ENCODE data around the gene KIR3DL2.
"Not testable (repeated sequence)": the region's sequence is repeated elsewhere in the genome, so short reads cannot be mapped to it uniquely, and the experiment has no call there.

Gene KIR3DL2

GRCh38 chr19:54871696-54872095, 21.5 kb downstream of the KIR3DL2 start:
- no peaks in the 10 kb centered on the region for H3K27me3 ChIP-seq (ENCODE audit: insufficient read depth, low read length)
- no peaks in the 10 kb centered on the region for H3K79me2 ChIP-seq (ENCODE audit: control insufficient read depth, insufficient read depth, low read length, unreplicated experiment)
- H3K27ac ChIP-seq (ENCODE audit: low read depth, low read length): no peak overlapping the region
- no peaks in the 10 kb centered on the region for H3K36me3 ChIP-seq (ENCODE audit: insufficient read depth, low read length)
- no peak overlapping the region for H3K4me3 ChIP-seq (ENCODE audit: low read depth, low read length)
- H3K4me1 ChIP-seq (ENCODE audit: control insufficient read depth, insufficient read depth, low read length, unreplicated experiment): no peaks in the 10 kb centered on the region
- no peak overlapping the region for H2AFZ ChIP-seq (ENCODE audit: low read length, unreplicated experiment)

- no peaks in the 10 kb centered on the region for H3K36me3 ChIP-seq (ENCODE audit: insufficient read depth, low read length)
- no peak within 1 kb of the TSS for H3K4me3 ChIP-seq (ENCODE audit: low read depth, low read length)
- H2AFZ ChIP-seq (ENCODE audit: low read length, unreplicated experiment): no peak within 1 kb of the TSS
- no peak within 1 kb of the TSS for H3K27ac ChIP-seq (ENCODE audit: low read depth, low read length)
- no peaks in the 10 kb centered on the region for H3K79me2 ChIP-seq (ENCODE audit: control insufficient read depth, insufficient read depth, low read length, unreplicated experiment)
- H3K4me1 ChIP-seq (ENCODE audit: control insufficient read depth, insufficient read depth, low read length, unreplicated experiment): no peaks in the 10 kb centered on the region
- no peaks in the 10 kb centered on the region for H3K27me3 ChIP-seq (ENCODE audit: insufficient read depth, low read length)
Measured at GRCh38 chr19:54873990-54874389, 23.7 kb downstream of the KIR3DL2 start, which contains the start of gene FCAR. FCAR (plus strand) TSS chr19:54874235; CDS start chr19:54874290, 55 bp downstream.

GRCh38 chr19:54875506-54875905, 25.3 kb downstream of the KIR3DL2 start:
- Histone ChIP-seq H3K27ac (ENCODE audit: low read depth, low read length) (no peak overlapping the region), H3K4me3 (ENCODE audit: low read depth, low read length) (no peak overlapping the region), H2AFZ (ENCODE audit: low read length, unreplicated experiment) (no peak overlapping the region), H3K4me1 (ENCODE audit: control insufficient read depth, insufficient read depth, low read length, unreplicated experiment) (no peaks in the 10 kb centered on the region), H3K79me2 (ENCODE audit: control insufficient read depth, insufficient read depth, low read length, unreplicated experiment) (no peaks in the 10 kb centered on the region), H3K36me3 (ENCODE audit: insufficient read depth, low read length) (no peaks in the 10 kb centered on the region), H3K27me3 (ENCODE audit: insufficient read depth, low read length) (no peaks in the 10 kb centered on the region)

GRCh38 chr19:54877471-54877870, 27.2 kb downstream of the KIR3DL2 start:
- Histone ChIP-seq H3K4me3 (ENCODE audit: low read depth, low read length) (no peak overlapping the region), H3K27me3 (ENCODE audit: insufficient read depth, low read length) (no peaks in the 10 kb centered on the region), H3K36me3 (ENCODE audit: insufficient read depth, low read length) (no peaks in the 10 kb centered on the region), H2AFZ (ENCODE audit: low read length, unreplicated experiment) (no peak overlapping the region), H3K79me2 (ENCODE audit: control insufficient read depth, insufficient read depth, low read length, unreplicated experiment) (no peaks in the 10 kb centered on the region), H3K27ac (ENCODE audit: low read depth, low read length) (no peak overlapping the region), H3K4me1 (ENCODE audit: control insufficient read depth, insufficient read depth, low read length, unreplicated experiment) (no peaks in the 10 kb centered on the region)

GRCh38 chr19:54881884-54882283, 31.6 kb downstream of the KIR3DL2 start:
- H3K27ac ChIP-seq (ENCODE audit: low read depth, low read length): no peak overlapping the region
- no peaks in the 10 kb centered on the region for H3K4me1 ChIP-seq (ENCODE audit: control insufficient read depth, insufficient read depth, low read length, unreplicated experiment)
- no peaks in the 10 kb centered on the region for H3K79me2 ChIP-seq (ENCODE audit: control insufficient read depth, insufficient read depth, low read length, unreplicated experiment)
- H3K27me3 ChIP-seq (ENCODE audit: insufficient read depth, low read length): no peaks in the 10 kb centered on the region
- no peaks in the 10 kb centered on the region for H3K36me3 ChIP-seq (ENCODE audit: insufficient read depth, low read length)
- no peak overlapping the region for H2AFZ ChIP-seq (ENCODE audit: low read length, unreplicated experiment)
- no peak overlapping the region for H3K4me3 ChIP-seq (ENCODE audit: low read depth, low read length)

DNA sequence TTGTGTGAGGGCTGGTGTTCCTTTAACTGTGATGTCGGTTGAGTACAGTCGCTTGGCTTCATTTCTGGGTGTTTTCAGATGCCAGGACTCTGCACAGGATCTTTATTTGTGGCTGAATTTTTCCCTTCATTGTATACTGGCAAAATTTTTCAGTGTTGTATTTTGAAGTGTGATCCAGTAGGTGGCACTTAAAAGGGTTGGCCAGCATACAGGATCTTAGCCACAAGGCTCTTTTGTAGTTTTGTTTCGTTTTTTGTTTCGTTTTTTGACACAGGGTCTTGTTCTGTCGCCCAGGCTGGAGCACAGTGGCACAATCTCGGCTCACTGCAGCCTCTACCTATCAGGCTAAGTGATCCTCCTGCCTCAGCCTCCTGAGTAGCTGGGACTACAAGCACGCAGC, 32.5 kb downstream of the KIR3DL2 start:
- no peaks in the 10 kb centered on the region for H3K4me1 ChIP-seq (ENCODE audit: control insufficient read depth, insufficient read depth, low read length, unreplicated experiment)
- H3K79me2 ChIP-seq (ENCODE audit: control insufficient read depth, insufficient read depth, low read length, unreplicated experiment): no peaks in the 10 kb centered on the region
- no peak overlapping the region for H3K27ac ChIP-seq (ENCODE audit: low read depth, low read length)
- no peaks in the 10 kb centered on the region for H3K36me3 ChIP-seq (ENCODE audit: insufficient read depth, low read length)
- no peaks in the 10 kb centered on the region for H3K27me3 ChIP-seq (ENCODE audit: insufficient read depth, low read length)
- no peak overlapping the region for H3K4me3 ChIP-seq (ENCODE audit: low read depth, low read length)
- H2AFZ ChIP-seq (ENCODE audit: low read length, unreplicated experiment): no peak overlapping the region

DNA sequence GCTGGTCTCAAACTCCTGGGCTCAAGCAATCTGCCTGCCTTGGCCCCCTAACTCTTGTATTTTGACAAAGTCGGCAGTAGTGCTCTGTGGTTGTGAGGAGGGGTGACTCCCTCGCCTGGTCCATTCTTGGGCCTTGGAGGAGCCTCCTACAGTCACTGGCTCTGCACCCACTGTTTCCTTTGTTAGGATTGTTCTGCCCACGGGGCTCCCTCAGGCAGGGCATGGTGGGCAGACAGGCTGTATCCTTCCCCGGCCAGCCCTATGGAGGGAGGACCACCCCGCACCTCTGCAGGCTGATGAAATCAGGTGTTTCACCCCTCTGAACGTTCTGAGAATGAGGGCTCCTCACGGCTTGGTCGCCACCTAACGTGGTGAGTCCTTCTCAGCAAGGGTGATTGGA, 33.0 kb downstream of the KIR3DL2 start:
- Histone ChIP-seq H3K27me3 (ENCODE audit: insufficient read depth, low read length) (no peaks in the 10 kb centered on the region), H3K4me1 (ENCODE audit: control insufficient read depth, insufficient read depth, low read length, unreplicated experiment) (no peaks in the 10 kb centered on the region), H2AFZ (ENCODE audit: low read length, unreplicated experiment) (no peak overlapping the region), H3K27ac (ENCODE audit: low read depth, low read length) (no peak overlapping the region), H3K79me2 (ENCODE audit: control insufficient read depth, insufficient read depth, low read length, unreplicated experiment) (no peaks in the 10 kb centered on the region), H3K4me3 (ENCODE audit: low read depth, low read length) (no peak overlapping the region), H3K36me3 (ENCODE audit: insufficient read depth, low read length) (no peaks in the 10 kb centered on the region)

GRCh38 chr19:54888239-54888638, 38.0 kb downstream of the KIR3DL2 start:
- H3K4me3 ChIP-seq (ENCODE audit: low read depth, low read length): no peak overlapping the region
- H3K36me3 ChIP-seq (ENCODE audit: insufficient read depth, low read length): no peaks in the 10 kb centered on the region
- no peaks in the 10 kb centered on the region for H3K79me2 ChIP-seq (ENCODE audit: control insufficient read depth, insufficient read depth, low read length, unreplicated experiment)
- H3K27ac ChIP-seq (ENCODE audit: low read depth, low read length): no peak overlapping the region
- no peaks in the 10 kb centered on the region for H3K4me1 ChIP-seq (ENCODE audit: control insufficient read depth, insufficient read depth, low read length, unreplicated experiment)
- no peak overlapping the region for H2AFZ ChIP-seq (ENCODE audit: low read length, unreplicated experiment)
- H3K27me3 ChIP-seq (ENCODE audit: insufficient read depth, low read length): no peaks in the 10 kb centered on the region

GRCh38 chr19:54889566-54889965, 39.3 kb downstream of the KIR3DL2 start:
- Histone ChIP-seq H3K27ac (ENCODE audit: low read depth, low read length) (no peak overlapping the region), H3K36me3 (ENCODE audit: insufficient read depth, low read length) (no peaks in the 10 kb centered on the region), H2AFZ (ENCODE audit: low read length, unreplicated experiment) (no peak overlapping the region), H3K4me1 (ENCODE audit: control insufficient read depth, insufficient read depth, low read length, unreplicated experiment) (no peaks in the 10 kb centered on the region), H3K4me3 (ENCODE audit: low read depth, low read length) (no peak overlapping the region), H3K27me3 (ENCODE audit: insufficient read depth, low read length) (no peaks in the 10 kb centered on the region), H3K79me2 (ENCODE audit: control insufficient read depth, insufficient read depth, low read length, unreplicated experiment) (no peaks in the 10 kb centered on the region)

DNA sequence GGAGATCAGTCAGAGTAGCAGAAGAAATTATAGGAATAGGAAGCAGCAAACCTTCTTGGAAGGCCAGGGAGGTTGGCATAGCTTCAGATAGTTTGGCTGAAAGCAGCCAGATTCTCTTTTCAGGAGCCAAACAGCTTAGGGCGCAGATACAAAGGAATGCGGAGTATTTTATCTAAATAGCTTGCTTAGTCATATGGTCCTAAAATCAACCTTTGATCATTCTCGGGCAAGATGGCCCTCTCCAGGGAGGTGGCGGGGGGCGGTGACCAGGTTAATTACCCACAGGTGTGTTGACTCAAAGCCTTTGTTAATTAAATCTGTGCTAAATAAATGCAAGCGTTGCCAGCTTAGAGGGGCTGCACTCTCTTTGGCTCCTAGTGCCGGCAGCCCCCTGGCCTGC, 43.2 kb downstream of the KIR3DL2 start:
- H3K36me3 ChIP-seq (ENCODE audit: insufficient read depth, low read length): no peaks in the 10 kb centered on the region
- H2AFZ ChIP-seq (ENCODE audit: low read length, unreplicated experiment): no peak overlapping the region
- H3K4me3 ChIP-seq (ENCODE audit: low read depth, low read length): no peak overlapping the region
- no peaks in the 10 kb centered on the region for H3K4me1 ChIP-seq (ENCODE audit: control insufficient read depth, insufficient read depth, low read length, unreplicated experiment)
- no peak overlapping the region for H3K27ac ChIP-seq (ENCODE audit: low read depth, low read length)
- no peaks in the 10 kb centered on the region for H3K79me2 ChIP-seq (ENCODE audit: control insufficient read depth, insufficient read depth, low read length, unreplicated experiment)
- H3K27me3 ChIP-seq (ENCODE audit: insufficient read depth, low read length): no peaks in the 10 kb centered on the region

DNA sequence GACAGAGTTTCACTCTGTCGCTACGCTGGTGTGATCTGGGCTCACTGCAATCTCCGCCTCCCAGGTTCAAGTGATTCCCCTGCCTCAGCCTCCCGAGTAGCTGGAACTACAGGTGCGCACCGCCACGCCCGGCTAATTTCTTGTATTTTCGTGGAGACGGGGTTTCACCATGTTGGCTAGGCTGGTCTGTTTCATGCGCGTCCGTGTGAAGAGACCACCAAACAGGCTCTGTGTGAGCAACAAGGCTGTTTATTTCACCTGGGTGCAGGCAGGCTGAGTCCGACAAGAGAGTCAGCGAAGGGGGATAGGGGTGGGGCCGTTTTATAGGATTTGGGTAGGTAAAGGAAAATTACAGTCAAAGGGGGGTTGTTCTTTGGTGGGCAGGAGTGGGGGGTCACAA, 43.9 kb downstream of the KIR3DL2 start:
- not testable (repeated sequence) for H3K36me3 ChIP-seq (ENCODE audit: insufficient read depth, low read length); H3K79me2 ChIP-seq (ENCODE audit: control insufficient read depth, insufficient read depth, low read length, unreplicated experiment); H3K4me1 ChIP-seq (ENCODE audit: control insufficient read depth, insufficient read depth, low read length, unreplicated experiment); H3K27me3 ChIP-seq (ENCODE audit: insufficient read depth, low read length); H2AFZ ChIP-seq (ENCODE audit: low read length, unreplicated experiment); H3K27ac ChIP-seq (ENCODE audit: low read depth, low read length); H3K4me3 ChIP-seq (ENCODE audit: low read depth, low read length)

Data from ACC112 (cell line).